Anterior cingulate cortex (tissue), 58 donors: ENCODE data around the gene FAM177B.

Experiments used
- DNase-seq, 58 donors: peaks; one replicate each; lab custom pipeline; 2025; lab: John Stamatoyannopoulos, UW

FAM177B gene

DNA sequence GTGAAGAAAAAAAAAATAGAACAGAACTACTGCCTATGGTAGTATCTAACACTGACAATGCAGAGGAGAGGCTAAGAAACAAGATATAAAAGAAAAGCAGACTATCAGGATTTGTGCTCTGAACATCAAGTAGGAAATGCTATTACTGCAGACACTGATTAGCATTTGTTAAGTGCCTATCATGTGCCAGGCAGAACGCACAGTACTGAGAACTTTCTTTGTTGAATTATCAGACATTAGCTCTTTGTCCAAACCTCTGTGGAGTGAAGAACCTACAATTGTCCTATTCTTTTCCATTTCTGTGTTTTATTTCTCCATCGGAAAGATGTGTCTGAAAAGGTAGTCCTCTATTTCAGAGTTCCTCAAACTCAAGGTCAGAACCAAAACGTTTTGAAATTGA is 47.4 kb downstream of the FAM177B start:
- DNase-seq: peak in 3 of 58 donors; percentile 20 to 40 (median 26)

DNA sequence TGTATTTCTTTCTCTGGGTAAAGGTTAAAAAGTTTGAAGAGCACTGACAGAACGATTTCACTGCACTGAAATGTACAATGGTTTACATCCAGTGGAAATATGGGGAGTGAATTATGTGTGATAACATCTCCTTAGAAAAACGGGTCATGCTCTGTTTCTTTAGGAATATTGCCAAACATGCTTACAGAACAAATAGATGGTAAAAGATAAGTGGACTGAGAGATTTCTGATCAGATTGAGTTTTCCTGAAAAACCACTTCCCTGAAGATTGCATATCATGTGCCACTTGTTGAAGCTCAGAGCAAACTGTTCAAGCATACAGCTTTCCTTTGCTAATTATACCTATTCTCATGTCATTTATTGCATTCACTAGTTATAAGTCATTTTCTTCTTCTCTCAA is 47.9 kb downstream of the FAM177B start:
- no peak for DNase-seq

DNA sequence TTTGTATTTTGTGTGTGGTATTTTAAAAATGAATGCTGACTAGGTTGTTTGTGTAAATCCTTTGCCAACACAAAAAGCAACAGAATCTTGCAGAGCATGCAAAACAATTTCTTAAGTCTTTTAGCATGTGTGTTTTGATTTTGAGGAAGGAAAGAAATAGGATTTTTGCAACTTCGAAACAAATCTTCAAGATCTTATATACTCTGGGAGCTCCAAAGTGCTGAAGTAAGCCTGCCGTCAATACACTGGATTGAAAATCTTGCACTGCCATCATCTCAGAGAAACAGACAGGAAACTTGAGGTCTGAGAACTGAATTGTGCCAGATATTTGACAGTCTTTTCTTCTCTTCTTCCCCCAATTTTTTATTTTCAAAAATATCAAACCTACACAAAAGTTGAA is 48.5 kb downstream of the FAM177B start:
- DNase-seq: no peak

DNA sequence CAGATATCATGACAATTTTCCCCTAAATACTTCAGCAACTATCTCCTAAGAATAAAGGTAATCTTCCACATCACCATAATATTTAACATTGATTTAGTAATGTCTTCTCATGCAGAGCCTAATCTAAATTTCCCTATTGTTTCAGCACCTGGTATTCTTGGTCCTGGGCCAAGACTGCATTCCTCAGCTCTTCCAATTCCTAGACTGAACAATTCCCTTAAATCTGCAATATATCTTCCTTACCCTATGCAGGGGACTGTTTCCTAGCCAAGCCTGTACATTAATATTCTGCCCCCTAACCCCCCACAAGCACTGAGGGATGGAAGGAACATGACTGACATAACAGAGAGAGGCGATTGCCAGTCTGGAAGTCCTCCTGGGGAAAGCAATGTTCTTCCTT is 49.1 kb downstream of the FAM177B start:
- DNase-seq: no peak

DNA sequence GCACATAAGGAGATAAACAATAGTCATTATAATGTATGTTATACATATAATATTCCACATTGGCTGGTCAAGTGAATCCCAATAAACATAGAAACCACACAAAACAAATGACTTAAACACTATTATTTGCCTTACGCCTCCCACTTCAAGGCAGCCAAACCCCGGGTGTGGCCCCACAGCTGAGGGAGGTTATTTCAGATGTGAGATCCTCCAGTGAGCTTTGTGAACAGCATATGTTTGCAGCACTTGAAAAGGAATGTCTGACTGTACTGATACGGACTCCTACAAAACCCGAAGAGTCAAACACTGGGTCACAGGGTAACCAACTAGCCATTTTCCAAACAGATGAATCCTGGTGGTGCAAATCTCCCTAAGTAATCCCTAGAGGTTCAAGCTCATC is 50.7 kb downstream of the FAM177B start:
- no peak for DNase-seq

DNA sequence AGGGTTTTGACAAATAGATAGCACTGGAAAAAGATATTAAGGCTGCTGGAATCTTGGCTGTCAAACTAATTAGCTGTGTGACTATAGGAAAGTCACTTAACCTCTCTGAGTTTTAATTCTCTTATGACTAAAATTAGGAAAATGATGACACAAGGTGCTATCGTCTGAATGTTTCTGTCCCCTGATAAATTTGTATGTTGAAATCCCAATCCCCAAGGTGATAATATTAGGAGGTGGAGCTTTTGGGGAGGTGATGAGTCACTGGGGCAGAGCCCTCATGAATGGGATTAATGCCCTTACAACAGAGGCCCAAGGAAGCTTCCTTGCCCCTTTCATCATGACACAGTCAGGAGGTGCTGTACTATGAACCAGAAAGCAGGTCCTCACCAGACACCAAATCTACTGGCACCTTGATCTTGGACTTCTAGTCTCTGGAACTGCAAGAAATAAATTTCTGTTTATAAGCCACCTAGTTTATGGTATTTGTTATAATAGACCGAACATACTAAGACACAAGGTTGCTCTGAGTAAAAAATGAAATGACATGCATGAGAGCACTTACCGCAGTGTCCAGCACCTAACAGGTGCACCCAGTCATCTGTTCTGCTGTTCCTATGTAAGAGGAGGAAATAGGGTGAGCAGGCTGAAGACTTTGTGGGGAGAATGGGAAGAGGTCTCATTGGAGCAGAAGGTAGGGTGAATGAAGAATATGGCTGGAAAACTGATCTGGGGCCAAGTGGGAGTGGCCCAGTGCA is 51.6 kb downstream of the FAM177B start:
- no peak for DNase-seq

DNA sequence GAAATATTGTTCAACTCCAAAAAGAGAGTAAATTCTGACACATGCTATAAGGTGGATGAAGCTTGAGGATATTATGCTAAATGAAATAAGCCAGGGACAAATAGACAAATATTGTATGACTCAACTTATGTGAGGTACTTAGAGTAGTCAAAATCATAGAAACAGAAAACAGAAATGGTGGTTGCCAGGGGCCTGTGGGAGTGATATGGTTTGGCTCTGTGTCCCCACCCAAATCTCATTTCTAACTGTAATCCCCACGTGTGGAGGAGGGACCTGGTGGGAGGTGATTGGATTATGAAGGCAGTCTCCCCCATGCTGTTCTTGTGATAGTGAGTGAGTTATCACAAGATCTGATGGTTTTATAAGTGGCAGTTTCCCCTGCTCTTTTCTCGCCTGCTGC is 53.1 kb downstream of the FAM177B start:
- DNase-seq: no peak

DNA sequence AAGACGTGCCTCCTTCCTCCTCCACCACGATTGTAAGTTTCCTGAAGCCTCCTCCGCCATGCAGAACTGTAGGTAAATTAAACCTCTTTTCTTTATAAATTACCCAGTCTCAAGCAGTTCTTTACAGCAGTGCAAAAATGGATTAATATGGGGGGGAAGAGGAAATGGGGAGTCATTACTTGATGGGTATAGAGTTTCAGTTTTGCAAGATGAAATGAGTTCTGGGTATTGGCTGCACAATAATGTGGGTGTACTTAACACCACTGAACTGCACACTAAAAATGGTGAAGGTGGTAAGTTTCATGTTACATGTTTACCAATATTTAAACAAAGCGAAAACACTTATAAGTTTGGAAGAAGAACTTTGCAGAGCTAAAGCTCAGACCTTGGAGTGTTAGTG is 53.5 kb downstream of the FAM177B start:
- no peak for DNase-seq

DNA sequence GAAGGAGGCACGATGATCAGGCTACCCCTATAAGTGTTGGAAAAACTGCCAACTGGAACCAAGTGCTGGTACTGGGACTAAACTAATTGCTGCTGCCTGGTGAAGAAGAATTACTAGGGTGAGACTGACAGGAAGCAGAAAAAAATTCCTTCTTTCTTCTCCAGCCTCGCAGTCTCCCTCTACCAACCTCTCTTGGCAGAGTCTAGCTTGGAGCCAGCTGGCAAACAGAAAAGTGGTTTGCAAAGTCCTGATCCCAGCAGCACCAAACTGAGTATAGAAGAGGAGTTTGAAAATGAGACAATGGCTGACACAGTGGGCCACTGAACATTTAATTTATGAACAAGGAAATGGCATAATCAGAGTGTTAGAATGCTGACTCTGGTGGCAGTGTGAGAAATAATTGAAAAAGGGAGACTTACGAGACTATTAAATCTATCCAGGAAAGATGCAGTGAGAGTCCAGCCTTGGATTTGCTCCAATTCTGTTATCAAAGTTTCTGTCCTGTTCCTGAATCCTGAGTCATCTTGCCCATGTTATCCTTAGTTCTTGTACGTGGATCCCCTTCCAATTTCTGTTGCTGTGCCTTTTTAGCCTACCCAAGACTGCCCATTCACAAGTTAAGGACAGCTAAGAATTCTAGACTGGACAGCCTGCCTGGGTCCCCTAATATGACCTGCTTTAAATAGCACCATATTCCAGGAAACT is 54.2 kb downstream of the FAM177B start:
- no peak for DNase-seq

DNA sequence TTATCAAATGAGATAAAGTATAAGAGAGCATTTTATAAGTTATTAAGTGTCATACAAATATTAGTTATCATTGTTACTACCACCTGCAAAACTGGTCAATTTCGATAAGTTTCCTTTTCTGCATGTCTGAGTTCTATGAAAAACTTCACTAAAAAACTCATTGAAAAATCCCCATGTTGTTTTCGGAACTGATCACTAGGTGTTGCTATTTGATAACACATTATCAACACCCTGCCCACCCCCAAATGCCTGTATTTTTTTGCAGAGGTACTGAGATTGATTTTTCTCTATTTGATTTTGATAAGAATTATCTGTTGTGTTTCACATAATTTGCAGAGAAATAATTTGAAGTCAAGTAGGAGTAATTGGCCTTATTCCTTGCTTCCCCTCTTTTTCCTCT is 55.7 kb downstream of the FAM177B start:
- peak in 2 of 58 donors; percentile 11 to 31 for DNase-seq

DNA sequence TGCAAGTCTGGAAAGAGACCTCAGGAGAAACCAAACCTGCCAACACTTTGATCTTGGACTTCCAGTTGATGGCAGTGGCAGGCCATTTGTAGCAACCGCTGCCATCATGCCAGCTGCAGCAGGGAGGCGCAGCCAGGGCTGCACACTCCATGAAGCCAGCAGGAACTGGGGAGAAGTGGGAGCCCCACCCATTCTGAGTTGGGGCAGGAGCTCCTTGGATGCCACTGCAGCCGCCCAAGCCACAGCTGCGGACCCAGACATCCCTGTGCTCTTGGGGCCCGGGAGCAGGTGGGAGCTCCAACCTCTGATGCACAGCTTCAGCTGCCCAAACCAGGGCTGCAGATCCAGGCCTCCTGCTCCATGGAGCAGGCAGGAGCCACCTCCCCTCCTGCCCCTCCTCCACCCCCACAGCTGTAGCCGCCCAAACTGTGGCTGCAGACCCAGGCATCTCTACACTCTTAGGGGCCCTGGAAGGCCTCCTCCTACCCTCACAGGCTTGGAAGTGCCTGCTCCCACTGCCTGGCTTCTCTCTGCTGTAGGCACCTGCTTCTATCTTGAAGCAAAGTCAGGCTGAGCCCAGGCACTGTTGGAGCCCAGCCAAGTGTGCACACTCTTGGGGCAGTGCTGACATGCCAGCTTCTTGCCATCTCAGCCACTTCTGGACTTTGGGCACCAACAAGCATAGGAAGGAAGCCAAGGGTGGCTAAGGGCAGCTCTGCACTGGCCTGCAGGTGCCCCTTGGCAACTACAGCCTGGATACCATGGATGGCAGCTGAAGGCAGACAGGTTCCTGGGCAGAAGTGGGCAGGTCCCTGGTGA is 57.9 kb downstream of the FAM177B start:
- DNase-seq: no peak

DNA sequence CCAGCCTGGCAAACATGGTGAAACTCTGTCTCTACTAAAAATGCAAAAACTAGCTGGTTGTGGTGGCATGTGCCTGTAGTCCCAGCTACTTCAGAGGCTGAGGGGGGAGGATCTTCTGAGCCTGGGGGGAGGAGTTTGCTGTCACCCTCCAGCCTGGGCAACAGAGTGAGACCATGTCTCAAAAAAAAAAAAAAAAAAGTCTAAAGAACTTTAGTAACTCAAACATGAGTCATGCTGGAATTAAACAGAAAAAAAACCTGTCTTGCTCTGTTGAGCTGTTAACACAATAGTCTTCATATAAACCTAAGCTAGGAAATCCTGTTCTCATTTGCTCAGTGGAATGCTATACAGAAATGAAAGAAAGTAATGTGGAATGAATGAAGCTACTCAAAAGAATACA is 61.1 kb downstream of the FAM177B start:
- DNase-seq: no peak

DNA sequence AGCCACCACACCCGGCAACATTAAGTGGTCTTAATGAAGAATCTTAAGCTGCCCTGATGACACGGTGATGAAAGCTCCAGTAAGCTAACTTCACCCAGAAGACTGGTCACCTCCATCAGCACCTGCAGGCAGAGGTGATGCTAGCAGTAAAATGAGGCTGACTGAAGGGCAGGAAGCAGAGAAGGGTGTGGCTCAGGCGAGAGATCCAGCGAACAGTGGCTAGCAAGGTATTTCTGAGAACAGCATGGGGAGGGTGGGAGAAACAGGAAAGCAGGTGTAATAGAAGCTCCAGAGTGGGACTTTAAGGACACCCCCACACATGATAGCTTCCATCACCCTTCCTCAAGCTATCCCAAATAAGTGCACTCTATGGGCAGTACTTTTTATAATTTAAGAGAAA is 62.0 kb downstream of the FAM177B start:
- no peak for DNase-seq
